ENCODE results near the gene RALGDS. TPM values are rescaled to one million over a fixed set of nuclear protein-coding genes. Genes with fewer than 3 reads are reported as not detected.
A peak's percentile ranks its signal among the peaks of the same experiment; 100 is the strongest.

Gene RALGDS
- total and polyA plus RNA-seq, 2 donors (not counting 1 experiment from before 2014, with no cell fraction given): 62.4 to 88.0 TPM

DNA sequence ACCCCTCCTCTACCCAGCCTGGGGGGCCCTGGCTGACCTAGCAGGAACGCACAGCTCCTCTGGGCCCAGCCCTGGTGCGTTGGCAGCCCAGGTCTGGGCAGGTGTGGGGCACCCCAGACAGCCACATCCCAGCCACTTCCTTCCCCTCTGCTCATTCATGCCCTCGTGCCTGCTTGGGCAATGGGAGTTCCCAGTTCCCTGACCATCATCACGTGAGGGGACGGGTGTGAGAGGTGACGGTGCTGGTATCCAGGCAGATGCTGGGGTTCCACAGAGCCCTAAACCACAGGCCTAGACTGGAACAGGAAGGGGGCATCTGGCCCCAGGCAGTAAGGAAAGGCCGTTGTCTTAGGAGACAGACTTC lies 8.4 kb downstream of the RALGDS start:
- peaks cover 0 to 32% of the 10 kb centered on the region in 2 experiments for H3K36me3 ChIP-seq (replicated peaks in 1 of 2; ENCODE audit: control extremely low read depth in 1 of 2, control insufficient read depth in 1 of 2, extremely low read depth in 1 of 2, insufficient read depth in 2 of 2, low read length in 1 of 2)
- POLR2A ChIA-PET: interaction anchor here (0.6 to 3.3 kb wide), 5 partner anchors 9 to 91 kb away, joined by 3 to 21 read pairs (median 7); no protein-coding TSS in a partner anchor

More for the DNA sequence above, 8.4 kb downstream of the RALGDS start:
- Histone ChIP-seq H3K4me3 (ENCODE audit: control extremely low read depth in 1 of 5, extremely low read depth in 1 of 5, insufficient read depth in 1 of 5, low read depth in 2 of 5, low read length in 4 of 5) (no peak overlapping the region), H4K20me1 (ENCODE audit: control insufficient read depth, insufficient read depth, low read length, poor library complexity, severe bottlenecking) (peaks cover 47% of the 10 kb centered on the region), H3K79me2 (ENCODE audit: control insufficient read depth, insufficient read depth, low read length) (peaks cover 60% of the 10 kb centered on the region), H3K9me3 (ENCODE audit: control extremely low read depth in 1 of 3, control insufficient read depth in 2 of 3, insufficient read depth in 1 of 3, low read length in 2 of 3) (peaks cover 0 to 5% (median 0%) of the 10 kb centered on the region in 3 donors), H3K4me2 (replicated peaks; ENCODE audit: low read depth, low read length, poor library complexity, severe bottlenecking) (peak overlapping the region; percentile 65), H3K27me3 (replicated peaks in 1 of 4; ENCODE audit: control extremely low read depth in 1 of 4, control insufficient read depth in 3 of 4, insufficient read depth in 4 of 4, low read length in 3 of 4) (no peaks in the 10 kb centered on the region), H3K9ac (ENCODE audit: low read length) (peak overlapping the region; percentile 13), H3K4me1 (ENCODE audit: control insufficient read depth in 2 of 2, insufficient read depth in 2 of 2, low read length in 2 of 2) (peaks cover 44 to 55% of the 10 kb centered on the region in 2 donors), H2AFZ (ENCODE audit: insufficient read depth, low read depth, low read length, poor library complexity, severe bottlenecking) (no peak overlapping the region), H3K27ac (ENCODE audit: low read length in 2 of 2) (peak overlapping the region in 1 of 2 donors; percentile 65)
- Mint-ChIP-seq H3K9me3 (ENCODE audit: insufficient read depth) (no peaks in the 10 kb centered on the region), H3K27me3 (no peaks in the 10 kb centered on the region), H3K4me3 (peak overlapping the region; percentile 83), H3K27ac (peak overlapping the region; percentile 93), H3K4me1 (peaks cover 47% of the 10 kb centered on the region)
- ATAC-seq (ENCODE audit: low read depth) (peak; percentile 59), DNase-seq (peak; percentile 92)
- CTCF ChIA-PET: interaction anchor here (0.6 to 26.5 kb wide), 5 partner anchors 10 to 90 kb away, joined by 3 to 599 read pairs (median 5); no protein-coding TSS in a partner anchor
- intact Hi-C loops (cut with micrococcal nuclease): loop anchor here (1.0 to 10.0 kb wide), 2 partner anchors 9 to 362 kb away; partner anchors contain the start of genes RALGDS and SLC2A6
- TF ChIP-seq, protein P1, sequence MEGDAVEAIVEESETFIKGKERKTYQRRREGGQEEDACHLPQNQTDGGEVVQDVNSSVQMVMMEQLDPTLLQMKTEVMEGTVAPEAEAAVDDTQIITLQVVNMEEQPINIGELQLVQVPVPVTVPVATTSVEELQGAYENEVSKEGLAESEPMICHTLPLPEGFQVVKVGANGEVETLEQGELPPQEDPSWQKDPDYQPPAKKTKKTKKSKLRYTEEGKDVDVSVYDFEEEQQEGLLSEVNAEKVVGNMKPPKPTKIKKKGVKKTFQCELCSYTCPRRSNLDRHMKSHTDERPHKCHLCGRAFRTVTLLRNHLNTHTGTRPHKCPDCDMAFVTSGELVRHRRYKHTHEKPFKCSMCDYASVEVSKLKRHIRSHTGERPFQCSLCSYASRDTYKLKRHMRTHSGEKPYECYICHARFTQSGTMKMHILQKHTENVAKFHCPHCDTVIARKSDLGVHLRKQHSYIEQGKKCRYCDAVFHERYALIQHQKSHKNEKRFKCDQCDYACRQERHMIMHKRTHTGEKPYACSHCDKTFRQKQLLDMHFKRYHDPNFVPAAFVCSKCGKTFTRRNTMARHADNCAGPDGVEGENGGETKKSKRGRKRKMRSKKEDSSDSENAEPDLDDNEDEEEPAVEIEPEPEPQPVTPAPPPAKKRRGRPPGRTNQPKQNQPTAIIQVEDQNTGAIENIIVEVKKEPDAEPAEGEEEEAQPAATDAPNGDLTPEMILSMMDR (IDR thresholded peaks at IDR 0.05): no peak
- no peak for TF ChIP-seq EZH2 (IDR thresholded peaks at IDR 0.05; ENCODE audit: borderline replicate concordance, insufficient read depth, low read depth, low read length, poor library complexity, severe bottlenecking)
- 6% methylated on average over 6 of the region's 7 CpGs for WGBS (ENCODE audit: insufficient coverage)
